Neural cell (in vitro differentiated cells): ENCODE measurements around the gene PHACTR3. TPM values are rescaled to one million over a fixed set of nuclear protein-coding genes. Genes with fewer than 3 reads are reported as not detected.

Source experiments
- H2AFZ ChIP-seq: fragments of 200-600, 300-800 bp; sonication (generic), shearing (Covaris generic); 2 replicates; pipeline ENCODE4 v1.6.0; 2014; ENCODE audit warnings: low read depth, mild to moderate bottlenecking, antibody characterized with exemption, low read length, moderate library complexity
- H3F3A ChIP-seq: fragments of 200-600 bp; shearing (Covaris generic); 2 replicates; pipeline ENCODE4 v1.6.1; 2016; ENCODE audit warnings: mild to moderate bottlenecking, moderate library complexity, mixed read lengths, antibody characterized with exemption, low read length; ENCODE audit not compliant: insufficient read depth, poor library complexity, severe bottlenecking
- H3K27ac ChIP-seq: fragments of 200-600, 300-800 bp; sonication (generic), shearing (Covaris generic); 2 replicates; pipeline ENCODE4 v1.5.1; 2014; ENCODE audit warnings: mild to moderate bottlenecking, low read length, moderate library complexity
- H3K27me3 ChIP-seq: fragments of 300-800, 200-600 bp; sonication (generic), shearing (Covaris generic); 2 replicates; pipeline ENCODE4 v1.6.0; 2014; ENCODE audit warnings: mild to moderate bottlenecking, low read depth, low read length, moderate library complexity; ENCODE audit not compliant: insufficient read depth
- H3K36me3 ChIP-seq: fragments of 300-800, 200-600 bp; sonication (generic), shearing (Covaris generic); 2 replicates; pipeline ENCODE4 v1.5.1; 2014; ENCODE audit warnings: mild to moderate bottlenecking, antibody characterized with exemption, low read length, moderate library complexity; ENCODE audit not compliant: insufficient read depth
- H3K4me2 ChIP-seq: fragments of 300-800, 200-600 bp; sonication (generic), shearing (Covaris generic); 2 replicates; pipeline ENCODE4 v1.6.0; 2014; ENCODE audit warnings: mild to moderate bottlenecking, low read length
- H3K4me3 ChIP-seq: fragments of 300-800, 200-600 bp; sonication (generic), shearing (Covaris generic); 2 replicates; pipeline ENCODE4 v1.5.1; 2014; ENCODE audit warnings: mild to moderate bottlenecking, low read length, moderate library complexity
- H3K79me2 ChIP-seq: fragments of 200-600 bp; shearing (Covaris generic); replicated peaks from 2 replicates; pipeline ENCODE4 v1.6.0; 2014; ENCODE audit warnings: mild to moderate bottlenecking, low read length, moderate library complexity; ENCODE audit not compliant: insufficient read depth
- H3K9ac ChIP-seq: fragments of 300-800, 200-600 bp; sonication (generic), shearing (Covaris generic); 2 replicates; pipeline ENCODE4 v1.6.1; 2016; ENCODE audit warnings: mild to moderate bottlenecking, low read length, mixed read lengths
- H3K9me2 ChIP-seq: fragments of 200-600 bp; shearing (Covaris generic); 2 replicates; pipeline ENCODE4 v1.6.1; 2016; ENCODE audit warnings: mild to moderate bottlenecking, low read length, mixed read lengths; ENCODE audit not compliant: insufficient read depth
- H3K9me3 ChIP-seq: fragments of 200-600, 300-800 bp; sonication (generic), shearing (Covaris generic); 2 replicates; pipeline ENCODE4 v1.6.1; 2016; ENCODE audit warnings: mild to moderate bottlenecking, mixed run types, low read length, moderate library complexity, mixed read lengths
- H4K20me1 ChIP-seq: fragments of 200-600 bp; shearing (Covaris generic); 2 replicates; pipeline ENCODE4 v1.6.1; 2016; ENCODE audit warnings: mild to moderate bottlenecking, mixed run types; ENCODE audit not compliant: insufficient read depth
- CTCF ChIP-seq: fragments of 450-650 bp; IDR thresholded peaks from 2 replicates; pipeline ENCODE4 v1.5.1; 2014; ENCODE audit warnings: antibody characterized with exemption, mild to moderate bottlenecking, moderate library complexity; ENCODE audit not compliant: poor library complexity, severe bottlenecking
- EP300 ChIP-seq: fragments of 450-650 bp; conservative IDR thresholded peaks from 2 replicates; pipeline ENCODE4 v1.6.1; 2014; ENCODE audit warnings: antibody characterized with exemption, mild to moderate bottlenecking, moderate library complexity; ENCODE audit not compliant: poor library complexity, severe bottlenecking
- EZH2 ChIP-seq: fragments of 200-600, 300-800 bp; shearing (Covaris generic), sonication (generic); IDR thresholded peaks from 2 replicates; pipeline ENCODE4 v1.6.1; 2014; ENCODE audit warnings: antibody characterized with exemption, low read length, borderline replicate concordance, mild to moderate bottlenecking; ENCODE audit not compliant: insufficient read depth, poor library complexity, severe bottlenecking
- MXI1 ChIP-seq: fragments of 450-650 bp; conservative IDR thresholded peaks from 2 replicates; pipeline ENCODE4 v1.6.1; 2014; ENCODE audit warnings: antibody characterized with exemption, mild to moderate bottlenecking; ENCODE audit not compliant: poor library complexity, severe bottlenecking
- POLR2AphosphoS5 ChIP-seq: IDR thresholded peaks from 2 replicates; pipeline ENCODE4 v1.6.1; 2012
- RAD21 ChIP-seq: fragments of 450-650 bp; conservative IDR thresholded peaks from 2 replicates; pipeline ENCODE4 v1.6.1; 2014; ENCODE audit warnings: antibody characterized with exemption, mild to moderate bottlenecking, moderate library complexity
- REST ChIP-seq: IDR thresholded peaks from 2 replicates; pipeline ENCODE4 v1.6.1; 2012; ENCODE audit warnings: borderline replicate concordance
- SMC3 ChIP-seq: fragments of 450-650 bp; conservative IDR thresholded peaks from 2 replicates; pipeline ENCODE4 v1.6.1; 2014; ENCODE audit warnings: antibody characterized with exemption, mild to moderate bottlenecking, moderate library complexity; ENCODE audit not compliant: poor library complexity
- TAF1 ChIP-seq: IDR thresholded peaks from 2 replicates; pipeline ENCODE4 v1.6.1; 2012; ENCODE audit warnings: low read depth
- polyA plus RNA-seq: library from polyadenylated mRNA; depleted of rRNA; stranded (reverse); fragments of >200 nt; gene quantifications from 2 replicates; pipeline ENCODE4 v1.2.3, GENCODE V29; 2014

PHACTR3 gene
- polyA plus RNA-seq, 1 donor from 2014 or later: 1.3 TPM

DNA sequence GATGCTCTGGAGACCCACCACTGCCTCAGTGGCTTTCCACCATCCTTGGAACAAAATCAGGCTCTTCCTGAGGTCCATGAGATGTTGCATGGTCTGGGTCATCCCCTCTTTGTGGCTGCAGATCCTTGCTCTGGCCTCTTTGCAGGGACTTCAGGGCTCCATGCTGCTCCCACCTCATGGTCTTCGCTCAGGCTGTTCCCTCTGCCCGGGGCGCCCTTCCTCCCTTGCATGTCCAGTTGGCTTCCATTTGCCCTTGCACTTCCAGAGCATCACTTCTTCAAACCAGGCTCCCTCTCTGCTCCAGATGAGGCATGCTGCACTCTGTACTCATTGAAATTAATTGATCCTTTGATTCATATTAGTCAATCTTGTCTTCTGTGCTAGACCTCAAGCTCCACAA, 4.4 kb upstream of the PHACTR3 start:
- no peaks in the 10 kb centered on the region for H3K9me2 ChIP-seq
- no peak overlapping the region for H3K4me2 ChIP-seq
- TF ChIP-seq RAD21 (no peak), MXI1 (no peak), SMC3 (no peak), CTCF (no peak), TAF1 (no peak), EP300 (no peak), REST (no peak), POLR2AphosphoS5 (no peak), EZH2 (no peak)
- no peak overlapping the region for H2AFZ ChIP-seq
- no peak overlapping the region for H3K27ac ChIP-seq
- no peak overlapping the region for H3K4me3 ChIP-seq
- no peaks in the 10 kb centered on the region for H3K36me3 ChIP-seq
- no peak overlapping the region for H3K9ac ChIP-seq
- H3F3A ChIP-seq: no peaks in the 10 kb centered on the region
- H3K9me3 ChIP-seq: no peaks in the 10 kb centered on the region
- no peaks in the 10 kb centered on the region for H3K79me2 ChIP-seq
- no peaks in the 10 kb centered on the region for H4K20me1 ChIP-seq
- H3K27me3 ChIP-seq: no peaks in the 10 kb centered on the region

DNA sequence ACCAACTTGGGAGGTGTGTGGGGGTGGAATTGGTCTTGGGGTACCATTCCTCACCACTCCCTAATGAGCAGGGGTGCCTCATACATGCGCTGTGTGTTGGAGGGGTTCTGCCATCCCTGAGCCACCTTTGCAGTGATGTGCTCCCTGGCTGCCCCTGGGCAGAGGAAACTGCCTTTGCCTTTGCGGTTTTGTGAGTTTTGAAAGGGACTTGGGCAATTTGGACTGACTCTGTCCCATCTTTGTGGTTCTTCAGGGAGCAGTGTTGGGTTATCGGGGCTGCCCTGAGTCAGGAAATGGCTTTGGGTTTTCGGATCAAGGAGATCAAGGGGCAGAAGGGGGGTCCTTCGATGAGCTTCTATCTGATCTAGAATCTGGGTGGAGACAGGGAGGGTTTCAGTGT, 3.9 kb upstream of the PHACTR3 start:
- Histone ChIP-seq H3K9me2 (no peaks in the 10 kb centered on the region), H3K9me3 (no peaks in the 10 kb centered on the region), H3K36me3 (no peaks in the 10 kb centered on the region), H3K27ac (no peak overlapping the region), H3K9ac (no peak overlapping the region), H3F3A (no peaks in the 10 kb centered on the region), H4K20me1 (no peaks in the 10 kb centered on the region), H3K4me2 (no peak overlapping the region), H3K79me2 (no peaks in the 10 kb centered on the region), H3K27me3 (no peaks in the 10 kb centered on the region), H3K4me3 (no peak overlapping the region), H2AFZ (no peak overlapping the region)
- TF ChIP-seq RAD21 (no peak), TAF1 (no peak), EP300 (no peak), SMC3 (no peak), CTCF (no peak), EZH2 (no peak), MXI1 (no peak), REST (no peak), POLR2AphosphoS5 (no peak)
